GM12873 (cell line): Measurements from ENCODE around the gene TLE3.

ENCODE experiments used
- CTCF ChIP-seq: IDR thresholded peaks from 2 replicates; pipeline ENCODE4 v1.5.1; 2012; ENCODE audit warnings: low read depth, mild to moderate bottlenecking, moderate library complexity, low read length, control low read depth; ENCODE audit not compliant: insufficient read depth; ENCODE audit errors: missing control alignments

TLE3 gene

GRCh38 chr15:70048578-70049514 is 48.9 kb downstream of the TLE3 start:
- TF ChIP-seq CTCF, result no peak

- no peak for TF ChIP-seq CTCF
Observed at GRCh38 chr15:70048198-70048565, 49.5 kb downstream of the TLE3 start.

- no peak for TF ChIP-seq CTCF
Observed at GRCh38 chr15:70047386-70048197, 50.1 kb downstream of the TLE3 start.

GRCh38 chr15:70046679-70047369 is 50.9 kb downstream of the TLE3 start:
- TF ChIP-seq CTCF, result no peak

- TF ChIP-seq CTCF, result no peak
Observed at GRCh38 chr15:70045045-70045444, 52.7 kb downstream of the TLE3 start.

- no peak for TF ChIP-seq CTCF
Observed at GRCh38 chr15:70044168-70044567, 53.5 kb downstream of the TLE3 start.

GRCh38 chr15:70043590-70043989 is 54.1 kb downstream of the TLE3 start:
- no peak for TF ChIP-seq CTCF
